OCI-LY7 (cell line): ENCODE results near the gene CD80. TPM values are rescaled to one million over a fixed set of nuclear protein-coding genes. Genes with fewer than 3 reads are reported as not detected.

Experiments used
- BruUV-seq: library from RNA; stranded (reverse); fragments of 400-500 nt; replicated peaks from 2 replicates; lab custom pipeline; 2021; lab: Mats Ljungman, UMichigan
- CTCF ChIA-PET: fragments of 300-600 bp; sonication (Branson Sonifier 250); formaldehyde crosslinking; loops from one replicate; lab custom pipeline; 2022; ENCODE audit warnings: antibody characterized with exemption; ENCODE audit not compliant: unreplicated experiment; lab: Charles Lee
- POLR2A ChIA-PET: fragments of 300-600 bp; sonication (Branson Sonifier 250); formaldehyde crosslinking; loops from one replicate; lab custom pipeline; 2022; ENCODE audit warnings: antibody characterized with exemption; lab: Charles Lee
- DNase-seq: peaks from one replicate; pipeline ENCODE4 v3.0.0-alpha.2; 2015; ENCODE audit warnings: low spot score
- H2AFZ ChIP-seq: fragments of 200-600 bp; sonication (generic), shearing (Covaris generic); 2 replicates; pipeline ENCODE4 v1.6.1; 2014; ENCODE audit warnings: mild to moderate bottlenecking, antibody characterized with exemption, low read length, moderate library complexity
- H3K27ac ChIP-seq: fragments of 200-600 bp; sonication (generic); 2 replicates; pipeline ENCODE4 v1.5.1; 2014; ENCODE audit warnings: mixed run types, low read depth, mild to moderate bottlenecking, moderate library complexity, low read length, inconsistent platforms; ENCODE audit not compliant: poor library complexity, severe bottlenecking
- H3K36me3 ChIP-seq: fragments of 200-600 bp; sonication (generic); 2 replicates; pipeline ENCODE4 v1.6.1; 2014; ENCODE audit warnings: mild to moderate bottlenecking, antibody characterized with exemption, low read length, moderate library complexity, mixed read lengths; ENCODE audit not compliant: insufficient read depth
- H3K4me1 ChIP-seq: fragments of 200-600 bp; sonication (generic); 2 replicates; pipeline ENCODE4 v1.5.1; 2014; ENCODE audit warnings: mild to moderate bottlenecking, low read length; ENCODE audit not compliant: insufficient read depth, poor library complexity, severe bottlenecking
- H3K4me2 ChIP-seq: fragments of 200-600 bp; sonication (generic); 2 replicates; pipeline ENCODE4 v1.6.1; 2014; ENCODE audit warnings: mild to moderate bottlenecking, low read length
- H3K4me3 ChIP-seq: fragments of 200-600 bp; sonication (generic); 2 replicates; pipeline ENCODE4 v1.5.1; 2014; ENCODE audit warnings: mild to moderate bottlenecking, low read depth, low read length; ENCODE audit not compliant: poor library complexity, severe bottlenecking
- H3K79me2 ChIP-seq: fragments of 200-600 bp; sonication (generic); 2 replicates; pipeline ENCODE4 v1.6.1; 2016; ENCODE audit warnings: low read depth, mild to moderate bottlenecking, low read length, moderate library complexity, mixed read lengths; ENCODE audit not compliant: insufficient read depth
- H3K9me2 ChIP-seq: fragments of 200-600 bp; sonication (generic); 2 replicates; pipeline ENCODE4 v1.6.1; 2016; ENCODE audit warnings: mild to moderate bottlenecking, low read length, mixed read lengths; ENCODE audit not compliant: insufficient read depth
- H3K9me3 ChIP-seq: fragments of 200-600 bp; sonication (generic); 2 replicates; pipeline ENCODE4 v1.6.1; 2014; ENCODE audit warnings: mild to moderate bottlenecking, mixed run types, low read length, mixed read lengths
- H4K20me1 ChIP-seq: fragments of 200-600 bp; sonication (generic); 2 replicates; pipeline ENCODE4 v1.6.1; 2014; ENCODE audit warnings: mild to moderate bottlenecking, antibody characterized with exemption, low read length, moderate library complexity, mixed read lengths; ENCODE audit not compliant: insufficient read depth
- EZH2phosphoT487 ChIP-seq: fragments of 200-600 bp; sonication (generic); IDR thresholded peaks from 2 replicates; pipeline ENCODE4 v1.6.1; 2018; ENCODE audit warnings: low read depth, borderline replicate concordance, mild to moderate bottlenecking, mixed run types, antibody characterized with exemption, low read length, moderate library complexity, mixed read lengths
- intact Hi-C: fragments of 100-400 bp; cut with micrococcal nuclease; formaldehyde crosslinking; loops from one replicate; pipeline ENCODE4 v1.10.0; 2022; ENCODE audit not compliant: unreplicated experiment
- total RNA-seq, 2 experiments: library from RNA; depleted of rRNA in 1 of 2; stranded (reverse); fragments of >200 nt in 1 of 2; shearing (Covaris generic) in 1 of 2; gene quantifications; 2 replicates each; pipeline ENCODE4 v1.2.3, GENCODE V29; 2014 to 2022
- TF ChIP-seq, protein P1 (sequence below): fragments of 200-600 bp; sonication (generic); conservative IDR thresholded peaks from 2 replicates; pipeline ENCODE4 v1.5.1; 2014; ENCODE audit warnings: mild to moderate bottlenecking, antibody characterized with exemption, low read length, moderate library complexity, mixed read lengths

CD80 gene
- total RNA-seq, 2 experiments from 2014 or later, result not detected

GRCh38 chr3:119498186-119499011 is 61.0 kb downstream of the CD80 start, which contains the start of gene TIMMDC1:
Gene TIMMDC1, plus strand, starts transcription at chr3:119498547. Its CDS starts 187 bp downstream, at chr3:119498734.
- DNase-seq, result peak; percentile 98
- Histone ChIP-seq H3K9me3 (no peaks in the 10 kb centered on the region), H3K9me2 (no peaks in the 10 kb centered on the region), H3K4me2 (peak within 1 kb of the TSS; percentile 95), H3K36me3 (peaks cover 20% of the 10 kb centered on the region), H3K79me2 (peaks cover 45% of the 10 kb centered on the region), H4K20me1 (peaks cover 8% of the 10 kb centered on the region; the same call in 1 of the 2 replicates), H3K4me3 (peak within 1 kb of the TSS; percentile 75), H3K27ac (peak within 1 kb of the TSS; percentile 66), H2AFZ (peak within 1 kb of the TSS; percentile 55; the same call in 1 of the 2 replicates), H3K4me1 (peaks cover 29% of the 10 kb centered on the region)
- intact Hi-C loops, result loop anchor here (1.0 to 10.0 kb wide), 4 partner anchors 30 to 596 kb away; partner anchors contain the start of genes CD80, COX17, GSK3B and POGLUT1
- TF ChIP-seq EZH2phosphoT487, result no peak
- TF ChIP-seq, protein P1, sequence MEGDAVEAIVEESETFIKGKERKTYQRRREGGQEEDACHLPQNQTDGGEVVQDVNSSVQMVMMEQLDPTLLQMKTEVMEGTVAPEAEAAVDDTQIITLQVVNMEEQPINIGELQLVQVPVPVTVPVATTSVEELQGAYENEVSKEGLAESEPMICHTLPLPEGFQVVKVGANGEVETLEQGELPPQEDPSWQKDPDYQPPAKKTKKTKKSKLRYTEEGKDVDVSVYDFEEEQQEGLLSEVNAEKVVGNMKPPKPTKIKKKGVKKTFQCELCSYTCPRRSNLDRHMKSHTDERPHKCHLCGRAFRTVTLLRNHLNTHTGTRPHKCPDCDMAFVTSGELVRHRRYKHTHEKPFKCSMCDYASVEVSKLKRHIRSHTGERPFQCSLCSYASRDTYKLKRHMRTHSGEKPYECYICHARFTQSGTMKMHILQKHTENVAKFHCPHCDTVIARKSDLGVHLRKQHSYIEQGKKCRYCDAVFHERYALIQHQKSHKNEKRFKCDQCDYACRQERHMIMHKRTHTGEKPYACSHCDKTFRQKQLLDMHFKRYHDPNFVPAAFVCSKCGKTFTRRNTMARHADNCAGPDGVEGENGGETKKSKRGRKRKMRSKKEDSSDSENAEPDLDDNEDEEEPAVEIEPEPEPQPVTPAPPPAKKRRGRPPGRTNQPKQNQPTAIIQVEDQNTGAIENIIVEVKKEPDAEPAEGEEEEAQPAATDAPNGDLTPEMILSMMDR, result no peak
- ChIA-PET CTCF (no interaction called here), POLR2A (interaction anchor here (0.6 to 7.8 kb wide), 21 partner anchors 9 to 242 kb away, joined by 3 to 67 read pairs (median 4); partner anchors contain the start of genes POGLUT1 and TMEM39A)
- TSS peak; percentile 79 for BruUV-seq

DNA sequence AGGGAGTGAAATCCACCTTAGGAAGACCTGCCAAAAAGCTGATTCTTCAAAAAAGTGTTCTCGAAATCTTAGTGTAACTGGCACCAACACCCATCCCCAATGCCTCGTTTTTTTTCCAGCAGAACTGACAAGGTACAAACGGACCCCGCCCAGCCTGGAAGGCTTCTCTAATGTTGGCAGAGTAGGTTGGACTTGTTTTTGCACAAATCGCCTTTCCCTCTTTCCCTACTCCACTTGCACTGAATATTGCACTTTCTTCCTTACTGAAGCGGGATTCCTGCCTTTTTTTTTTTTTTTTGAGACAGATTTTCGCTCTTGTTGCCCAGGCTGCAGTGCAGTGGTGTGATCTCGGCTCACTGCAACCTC is 61.6 kb downstream of the CD80 start:
- Histone ChIP-seq H3K4me3 (peak overlapping the region; percentile 75), H3K9me3 (no peaks in the 10 kb centered on the region), H3K27ac (peak overlapping the region; percentile 66), H3K9me2 (no peaks in the 10 kb centered on the region), H3K4me2 (peak overlapping the region; percentile 81), H4K20me1 (peaks cover 8% of the 10 kb centered on the region; the same call in 1 of the 2 replicates), H3K4me1 (peaks cover 29% of the 10 kb centered on the region), H2AFZ (peak overlapping the region; percentile 55; the same call in 1 of the 2 replicates), H3K36me3 (peaks cover 18% of the 10 kb centered on the region), H3K79me2 (peaks cover 45% of the 10 kb centered on the region)
- TSS peak; percentile 97 for BruUV-seq
- intact Hi-C loops, result loop anchor here (1.0 to 10.0 kb wide), 4 partner anchors 29 to 597 kb away; partner anchors contain the start of genes CD80, COX17, GSK3B and POGLUT1
- POLR2A ChIA-PET, result interaction anchor here (0.6 to 7.8 kb wide), 13 partner anchors 9 to 206 kb away, joined by 3 to 67 read pairs (median 6); partner anchors contain the start of genes POGLUT1 and TMEM39A
- TF ChIP-seq, protein P1, result no peak
- TF ChIP-seq EZH2phosphoT487, result no peak
- DNase-seq, result no peak
- CTCF ChIA-PET, result no interaction called here
